Trophoblast cell (in vitro differentiated cells and primary cell): ENCODE results near the gene OR51I2.

ENCODE experiments used
- DNase-seq, 2 donors: peaks; one replicate each; pipeline ENCODE4 v3.0.0-alpha.2; 2016
- H2AFZ ChIP-seq: 2 replicates; pipeline ENCODE4 v1.6.1; 2013; ENCODE audit warnings: low read length, moderate library complexity, mild to moderate bottlenecking; ENCODE audit not compliant: insufficient read depth, poor library complexity
- H2AK5ac ChIP-seq: 2 replicates; pipeline ENCODE4 v1.6.1; 2013; ENCODE audit warnings: mild to moderate bottlenecking, low read length
- H2BK120ac ChIP-seq: 2 replicates; pipeline ENCODE4 v1.6.1; 2013; ENCODE audit warnings: low read length, mild to moderate bottlenecking, moderate library complexity; ENCODE audit not compliant: insufficient read depth, poor library complexity
- H2BK12ac ChIP-seq: 2 replicates; pipeline ENCODE4 v1.6.1; 2013; ENCODE audit warnings: mild to moderate bottlenecking, low read length, moderate library complexity
- H2BK5ac ChIP-seq: 2 replicates; pipeline ENCODE4 v1.6.1; 2013; ENCODE audit warnings: low read length, low read depth, moderate library complexity, mild to moderate bottlenecking; ENCODE audit not compliant: poor library complexity
- H3K14ac ChIP-seq: 2 replicates; pipeline ENCODE4 v1.6.1; 2013; ENCODE audit warnings: mild to moderate bottlenecking, low read length
- H3K18ac ChIP-seq: 2 replicates; pipeline ENCODE4 v1.6.1; 2013; ENCODE audit warnings: mild to moderate bottlenecking, low read length
- H3K23ac ChIP-seq: 2 replicates; pipeline ENCODE4 v1.6.1; 2013; ENCODE audit warnings: low read length
- H3K27ac ChIP-seq: 2 replicates; pipeline ENCODE4 v1.5.1; 2013; ENCODE audit warnings: low read depth, mild to moderate bottlenecking, inconsistent platforms, low read length, moderate library complexity
- H3K27me3 ChIP-seq: 2 replicates; pipeline ENCODE4 v1.6.1; 2013; ENCODE audit warnings: inconsistent platforms, mild to moderate bottlenecking, low read length, moderate library complexity; ENCODE audit not compliant: insufficient read depth
- H3K36me3 ChIP-seq, 2 experiments: 1 replicate in 1 of 2; 2 replicates in 1 of 2; pipeline ENCODE4 v1.6.1; 2013; ENCODE audit warnings: low read length in 2 of 2, mild to moderate bottlenecking in 2 of 2, moderate library complexity in 1 of 2; ENCODE audit not compliant: insufficient read depth in 2 of 2, control insufficient read depth in 1 of 2
- H3K4ac ChIP-seq: 2 replicates; pipeline ENCODE4 v1.6.1; 2013; ENCODE audit warnings: low read depth, mild to moderate bottlenecking, low read length, moderate library complexity
- H3K4me1 ChIP-seq, 2 experiments: 1 replicate in 1 of 2; 2 replicates in 1 of 2; pipeline ENCODE4 v1.6.1; 2013; ENCODE audit warnings: low read length in 2 of 2, mild to moderate bottlenecking in 2 of 2, moderate library complexity in 1 of 2; ENCODE audit not compliant: insufficient read depth in 2 of 2, control insufficient read depth in 1 of 2
- H3K4me2 ChIP-seq: 2 replicates; pipeline ENCODE4 v1.6.1; 2013; ENCODE audit warnings: inconsistent platforms, mild to moderate bottlenecking, low read length, moderate library complexity
- H3K4me3 ChIP-seq: 2 replicates; pipeline ENCODE4 v1.5.1; 2013; ENCODE audit warnings: mild to moderate bottlenecking, low read depth, low read length, inconsistent platforms
- H3K79me1 ChIP-seq: one replicate; pipeline ENCODE4 v1.6.1; 2013; ENCODE audit warnings: low read length
- H3K79me2 ChIP-seq: 2 replicates; pipeline ENCODE4 v1.6.1; 2013; ENCODE audit warnings: low read length, mild to moderate bottlenecking; ENCODE audit not compliant: control insufficient read depth, insufficient read depth, poor library complexity
- H3K9ac ChIP-seq: 2 replicates; pipeline ENCODE4 v1.6.1; 2013; ENCODE audit warnings: mild to moderate bottlenecking, low read length
- H3K9me3 ChIP-seq: 2 replicates; pipeline ENCODE4 v1.6.1; 2013; ENCODE audit warnings: low read depth, mild to moderate bottlenecking, control low read depth, inconsistent platforms, low read length; ENCODE audit not compliant: insufficient read depth
- H4K12ac ChIP-seq: 2 replicates; pipeline ENCODE4 v1.6.1; 2013; ENCODE audit warnings: low read depth, mild to moderate bottlenecking, low read length, moderate library complexity
- H4K8ac ChIP-seq: 2 replicates; pipeline ENCODE4 v1.6.1; 2013; ENCODE audit warnings: low read depth, mild to moderate bottlenecking, low read length, moderate library complexity
- H4K91ac ChIP-seq: one replicate; pipeline ENCODE4 v1.6.1; 2013; ENCODE audit warnings: low read depth, mild to moderate bottlenecking, low read length, moderate library complexity
- WGBS: extraction: QIAGEN DNeasy Blood & Tissue Kit; methylation state at CpG from one replicate; pipeline ENCODE4 v1.1.7; 2013; ENCODE audit warnings: missing lambda C conversion rate; ENCODE audit not compliant: insufficient read length, insufficient coverage; ENCODE audit errors: extremely low coverage; 5-methylcytosine and 5-hydroxymethylcytosine counted together

Gene OR51I2

GRCh38 chr11:5486003-5486402 lies 36.9 kb downstream of the OR51I2 start:
- Histone ChIP-seq H4K91ac (no peak overlapping the region), H3K79me1 (no peaks in the 10 kb centered on the region), H3K4me2 (no peak overlapping the region), H3K4ac (no peak overlapping the region), H3K9ac (no peak overlapping the region), H4K12ac (no peak overlapping the region), H2AK5ac (no peak overlapping the region), H3K14ac (no peak overlapping the region), H2BK12ac (no peak overlapping the region), H4K8ac (no peak overlapping the region), H2BK120ac (no peak overlapping the region), H2AFZ (no peak overlapping the region), H3K4me1 (no peaks in the 10 kb centered on the region), H2BK5ac (no peak overlapping the region), H3K79me2 (no peaks in the 10 kb centered on the region), H3K18ac (no peak overlapping the region), H3K27me3 (no peaks in the 10 kb centered on the region), H3K4me3 (no peak overlapping the region), H3K27ac (no peak overlapping the region), H3K9me3 (no peaks in the 10 kb centered on the region), H3K36me3 (no peaks in the 10 kb centered on the region), H3K23ac (no peak overlapping the region)
- no peak for DNase-seq
- no CpG with 5 or more reads among the region's 3 CpGs for WGBS

- no peaks in the 10 kb centered on the region for H3K79me1 ChIP-seq
- H2BK12ac ChIP-seq = no peak overlapping the region
- H4K8ac ChIP-seq = no peak overlapping the region
- no peaks in the 10 kb centered on the region for H3K36me3 ChIP-seq
- no peak overlapping the region for H4K12ac ChIP-seq
- no peak overlapping the region for H3K9ac ChIP-seq
- no peak overlapping the region for H2BK120ac ChIP-seq
- H3K9me3 ChIP-seq = no peaks in the 10 kb centered on the region
- no peak overlapping the region for H3K27ac ChIP-seq
- no peak overlapping the region for H3K4ac ChIP-seq
- no peak overlapping the region for H2AFZ ChIP-seq
- H3K4me3 ChIP-seq = no peak overlapping the region
- no peak overlapping the region for H3K18ac ChIP-seq
- H3K23ac ChIP-seq = no peak overlapping the region
- no peaks in the 10 kb centered on the region for H3K4me1 ChIP-seq
- H3K14ac ChIP-seq = no peak overlapping the region
- no peak overlapping the region for H3K4me2 ChIP-seq
- no peak for DNase-seq
- H4K91ac ChIP-seq = no peak overlapping the region
- H2BK5ac ChIP-seq = no peak overlapping the region
- H3K79me2 ChIP-seq = no peaks in the 10 kb centered on the region
- no peaks in the 10 kb centered on the region for H3K27me3 ChIP-seq
- H2AK5ac ChIP-seq = no peak overlapping the region
- WGBS = no CpG with 5 or more reads among the region's 3 CpGs
Measured at GRCh38 chr11:5486421-5486820, 37.3 kb downstream of the OR51I2 start.

GRCh38 chr11:5488385-5488784 lies 39.3 kb downstream of the OR51I2 start, which contains the start of gene OR52D1:
OR52D1 (plus strand) TSS chr11:5488685; CDS start chr11:5488707, 22 bp downstream.
- H3K18ac ChIP-seq = no peak within 1 kb of the TSS
- no peak for DNase-seq
- no peak within 1 kb of the TSS for H2BK5ac ChIP-seq
- no peaks in the 10 kb centered on the region for H3K9me3 ChIP-seq
- no peak within 1 kb of the TSS for H4K8ac ChIP-seq
- no peaks in the 10 kb centered on the region for H3K27me3 ChIP-seq
- H2AK5ac ChIP-seq = no peak within 1 kb of the TSS
- no peaks in the 10 kb centered on the region for H3K36me3 ChIP-seq
- no peak within 1 kb of the TSS for H3K4me3 ChIP-seq
- H4K91ac ChIP-seq = no peak within 1 kb of the TSS
- no peak within 1 kb of the TSS for H4K12ac ChIP-seq
- no peak within 1 kb of the TSS for H3K14ac ChIP-seq
- no peak within 1 kb of the TSS for H2BK12ac ChIP-seq
- H3K79me1 ChIP-seq = no peaks in the 10 kb centered on the region
- H3K9ac ChIP-seq = no peak within 1 kb of the TSS
- H3K4me1 ChIP-seq = no peaks in the 10 kb centered on the region
- no peak within 1 kb of the TSS for H2AFZ ChIP-seq
- no peak within 1 kb of the TSS for H3K4me2 ChIP-seq
- no peak within 1 kb of the TSS for H2BK120ac ChIP-seq
- no peak within 1 kb of the TSS for H3K4ac ChIP-seq
- H3K27ac ChIP-seq = no peak within 1 kb of the TSS
- no peak within 1 kb of the TSS for H3K23ac ChIP-seq
- H3K79me2 ChIP-seq = no peaks in the 10 kb centered on the region

- Histone ChIP-seq H3K4me3 (no peak overlapping the region), H3K36me3 (no peaks in the 10 kb centered on the region), H3K27me3 (no peaks in the 10 kb centered on the region), H3K9ac (no peak overlapping the region), H4K91ac (no peak overlapping the region), H3K18ac (no peak overlapping the region), H4K8ac (no peak overlapping the region), H3K9me3 (no peaks in the 10 kb centered on the region), H3K79me2 (no peaks in the 10 kb centered on the region), H2BK120ac (no peak overlapping the region), H3K14ac (no peak overlapping the region), H2AFZ (no peak overlapping the region), H3K4me1 (no peaks in the 10 kb centered on the region), H3K23ac (no peak overlapping the region), H3K4ac (no peak overlapping the region), H3K79me1 (no peaks in the 10 kb centered on the region), H2AK5ac (no peak overlapping the region), H3K4me2 (no peak overlapping the region), H4K12ac (no peak overlapping the region), H2BK12ac (no peak overlapping the region), H3K27ac (no peak overlapping the region), H2BK5ac (no peak overlapping the region)
- WGBS = no CpG with 5 or more reads among the region's 4 CpGs
- no peak for DNase-seq
Measured at GRCh38 chr11:5488798-5489399, 39.8 kb downstream of the OR51I2 start.
